ENCODE data around the gene EPHB3.

The EPHB3 gene

GRCh38 chr3:184630861-184631471 lies 69.4 kb downstream of the EPHB3 start:
- DNase-seq, result no peak

- no peak for DNase-seq
Observed at GRCh38 chr3:184631472-184631861, 69.9 kb downstream of the EPHB3 start.

Measured in inflammatory macrophage treated with lipopolysaccharide for 4 hours (primary cell).